ENCODE results near the gene FSHR. TPM values are rescaled to one million over a fixed set of nuclear protein-coding genes. Genes with fewer than 3 reads are reported as not detected.
A peak's percentile ranks its signal among the peaks of the same experiment; 100 is the strongest.

FSHR gene, protein sequence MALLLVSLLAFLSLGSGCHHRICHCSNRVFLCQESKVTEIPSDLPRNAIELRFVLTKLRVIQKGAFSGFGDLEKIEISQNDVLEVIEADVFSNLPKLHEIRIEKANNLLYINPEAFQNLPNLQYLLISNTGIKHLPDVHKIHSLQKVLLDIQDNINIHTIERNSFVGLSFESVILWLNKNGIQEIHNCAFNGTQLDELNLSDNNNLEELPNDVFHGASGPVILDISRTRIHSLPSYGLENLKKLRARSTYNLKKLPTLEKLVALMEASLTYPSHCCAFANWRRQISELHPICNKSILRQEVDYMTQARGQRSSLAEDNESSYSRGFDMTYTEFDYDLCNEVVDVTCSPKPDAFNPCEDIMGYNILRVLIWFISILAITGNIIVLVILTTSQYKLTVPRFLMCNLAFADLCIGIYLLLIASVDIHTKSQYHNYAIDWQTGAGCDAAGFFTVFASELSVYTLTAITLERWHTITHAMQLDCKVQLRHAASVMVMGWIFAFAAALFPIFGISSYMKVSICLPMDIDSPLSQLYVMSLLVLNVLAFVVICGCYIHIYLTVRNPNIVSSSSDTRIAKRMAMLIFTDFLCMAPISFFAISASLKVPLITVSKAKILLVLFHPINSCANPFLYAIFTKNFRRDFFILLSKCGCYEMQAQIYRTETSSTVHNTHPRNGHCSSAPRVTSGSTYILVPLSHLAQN
- total RNA-seq (2014; rRNA removed) (not detected in 2 replicates), Bru-seq, nascent RNA (percentile 0 among the genes with signal in this experiment), BruChase-seq, experiment 1, labeled RNA remaining after a 6-hour chase (not detected), BruChase-seq, experiment 2, labeled RNA remaining after a 2-hour chase (percentile 0 among the genes with signal in this experiment)
- long read RNA-seq = 0 reads

DNA sequence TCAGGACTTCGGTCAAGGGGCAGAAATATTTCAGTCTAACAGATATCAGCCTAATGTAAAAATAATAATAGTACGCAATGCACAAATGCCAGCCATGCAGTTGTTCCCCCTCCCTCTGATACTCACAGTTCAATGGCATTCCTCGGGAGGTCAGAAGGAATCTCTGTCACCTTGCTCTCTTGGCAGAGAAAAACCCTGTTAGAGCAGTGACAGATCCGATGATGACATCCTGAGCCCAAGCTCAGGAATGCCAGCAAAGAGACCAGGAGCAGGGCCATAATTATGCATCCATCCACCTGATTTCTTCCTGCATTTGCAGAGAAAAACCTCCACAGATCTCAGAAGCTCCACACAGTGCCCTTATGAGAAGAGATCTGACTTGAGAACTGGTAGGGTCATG is at the start of gene FSHR:
Gene FSHR, minus strand, starts transcription at position 376 of the 400 bp plus-strand sequence. Its CDS starts 98 bp downstream, at position 278.
- Histone ChIP-seq H3K36me3 (ENCODE audit: low read depth, low read length) (no peaks in the 10 kb centered on the region), H3K4me2 (ENCODE audit: low read length) (no peak within 1 kb of the TSS), H3K27me3 (ENCODE audit: low read length) (no peaks in the 10 kb centered on the region), H3K9me3 (ENCODE audit: low read length) (peaks cover 19% of the 10 kb centered on the region), H3K4me1 (ENCODE audit: insufficient read depth, low read length) (no peaks in the 10 kb centered on the region), H3K79me2 (ENCODE audit: low read length) (no peaks in the 10 kb centered on the region), H3K9ac (ENCODE audit: low read length) (no peak within 1 kb of the TSS), H3F3A (ENCODE audit: low read length, unreplicated experiment) (no peaks in the 10 kb centered on the region), H4K20me1 (ENCODE audit: low read length) (no peaks in the 10 kb centered on the region), H2AFZ (ENCODE audit: low read length) (no peak within 1 kb of the TSS), H3K27ac (ENCODE audit: low read length) (no peak within 1 kb of the TSS), H3K9me2 (replicated peaks; ENCODE audit: low read length) (no peaks in the 10 kb centered on the region), H3K4me3 (ENCODE audit: low read length) (no peak within 1 kb of the TSS)
- ChIA-PET CTCF (no interaction called here), POLR2A (ENCODE audit: unreplicated experiment) (no interaction called here)
- intact Hi-C loops (cut with micrococcal nuclease) = no loop called here
- BruUV-seq (replicated peaks) = no TSS peak
- no peak for TF ChIP-seq EZH2phosphoT487 (IDR thresholded peaks at IDR 0.05; ENCODE audit: borderline replicate concordance, low read length)
- TF ChIP-seq, protein P1, sequence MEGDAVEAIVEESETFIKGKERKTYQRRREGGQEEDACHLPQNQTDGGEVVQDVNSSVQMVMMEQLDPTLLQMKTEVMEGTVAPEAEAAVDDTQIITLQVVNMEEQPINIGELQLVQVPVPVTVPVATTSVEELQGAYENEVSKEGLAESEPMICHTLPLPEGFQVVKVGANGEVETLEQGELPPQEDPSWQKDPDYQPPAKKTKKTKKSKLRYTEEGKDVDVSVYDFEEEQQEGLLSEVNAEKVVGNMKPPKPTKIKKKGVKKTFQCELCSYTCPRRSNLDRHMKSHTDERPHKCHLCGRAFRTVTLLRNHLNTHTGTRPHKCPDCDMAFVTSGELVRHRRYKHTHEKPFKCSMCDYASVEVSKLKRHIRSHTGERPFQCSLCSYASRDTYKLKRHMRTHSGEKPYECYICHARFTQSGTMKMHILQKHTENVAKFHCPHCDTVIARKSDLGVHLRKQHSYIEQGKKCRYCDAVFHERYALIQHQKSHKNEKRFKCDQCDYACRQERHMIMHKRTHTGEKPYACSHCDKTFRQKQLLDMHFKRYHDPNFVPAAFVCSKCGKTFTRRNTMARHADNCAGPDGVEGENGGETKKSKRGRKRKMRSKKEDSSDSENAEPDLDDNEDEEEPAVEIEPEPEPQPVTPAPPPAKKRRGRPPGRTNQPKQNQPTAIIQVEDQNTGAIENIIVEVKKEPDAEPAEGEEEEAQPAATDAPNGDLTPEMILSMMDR (conservative IDR thresholded peaks at IDR 0.05; ENCODE audit: low read depth, low read length) = no peak
- no peak for TF ChIP-seq EZH2 (IDR thresholded peaks at IDR 0.05; ENCODE audit: low read length, unreplicated experiment)
- ATAC-seq (no peak), DNase-seq (no peak)

DNA sequence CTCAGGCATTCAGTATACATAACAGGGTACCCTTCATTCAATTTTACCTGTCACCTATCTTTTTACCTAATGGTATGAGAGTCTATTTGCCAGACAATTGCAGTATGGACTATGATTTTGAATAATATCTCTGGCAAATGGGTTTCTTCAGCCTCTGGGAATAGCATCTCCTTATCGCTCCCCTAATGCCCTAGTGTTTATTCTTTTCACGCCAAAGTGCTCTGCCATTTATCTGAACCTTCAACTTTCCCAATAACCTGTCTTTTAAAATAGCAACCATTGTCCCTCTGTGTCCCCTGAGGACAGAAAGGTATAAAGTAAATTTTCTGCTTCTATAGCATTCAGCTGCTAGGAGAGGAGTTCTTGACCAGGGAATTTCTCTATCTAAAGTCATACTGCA is 45.0 kb upstream of the FSHR start:
- Histone ChIP-seq H3K36me3 (ENCODE audit: low read depth, low read length) (no peaks in the 10 kb centered on the region), H4K20me1 (ENCODE audit: low read length) (no peaks in the 10 kb centered on the region), H3K9me3 (ENCODE audit: low read length) (peaks cover 3% of the 10 kb centered on the region; the same call in 1 of the 2 replicates), H3K27ac (ENCODE audit: low read length) (no peak overlapping the region), H3K27me3 (ENCODE audit: low read length) (no peaks in the 10 kb centered on the region), H2AFZ (ENCODE audit: low read length) (no peak overlapping the region), H3K4me3 (ENCODE audit: low read length) (no peak overlapping the region), H3K79me2 (ENCODE audit: low read length) (no peaks in the 10 kb centered on the region), H3K9ac (ENCODE audit: low read length) (no peak overlapping the region), H3K9me2 (replicated peaks; ENCODE audit: low read length) (no peaks in the 10 kb centered on the region), H3K4me1 (ENCODE audit: insufficient read depth, low read length) (no peaks in the 10 kb centered on the region), H3K4me2 (ENCODE audit: low read length) (no peak overlapping the region), H3F3A (ENCODE audit: low read length, unreplicated experiment) (no peaks in the 10 kb centered on the region)
- CTCF ChIA-PET = no interaction called here
- no TSS peak for BruUV-seq (replicated peaks)
- no peak for ATAC-seq
- no peak for DNase-seq
- POLR2A ChIA-PET (ENCODE audit: unreplicated experiment) = no interaction called here
- TF ChIP-seq EZH2phosphoT487 (IDR thresholded peaks at IDR 0.05; ENCODE audit: borderline replicate concordance, low read length) (no peak), EZH2 (IDR thresholded peaks at IDR 0.05; ENCODE audit: low read length, unreplicated experiment) (no peak)
- TF ChIP-seq, protein P1 (conservative IDR thresholded peaks at IDR 0.05; ENCODE audit: low read depth, low read length) = no peak
- intact Hi-C loops (cut with micrococcal nuclease) = no loop called here

Data from PC-3 (cell line).